ENCODE data around the gene CTNND2.

The CTNND2 gene

GRCh38 chr5:11524188-11524587, 380.1 kb downstream of the CTNND2 start:
- H3K4me1 Mint-ChIP-seq = no peaks in the 10 kb centered on the region
- DNase-seq (no peak), ATAC-seq (no peak)
- H3K9me3 Mint-ChIP-seq = no peaks in the 10 kb centered on the region
- H3K27ac Mint-ChIP-seq = no peak overlapping the region
- no peak overlapping the region for H3K4me3 Mint-ChIP-seq
- no peaks in the 10 kb centered on the region for H3K27me3 Mint-ChIP-seq

DNA sequence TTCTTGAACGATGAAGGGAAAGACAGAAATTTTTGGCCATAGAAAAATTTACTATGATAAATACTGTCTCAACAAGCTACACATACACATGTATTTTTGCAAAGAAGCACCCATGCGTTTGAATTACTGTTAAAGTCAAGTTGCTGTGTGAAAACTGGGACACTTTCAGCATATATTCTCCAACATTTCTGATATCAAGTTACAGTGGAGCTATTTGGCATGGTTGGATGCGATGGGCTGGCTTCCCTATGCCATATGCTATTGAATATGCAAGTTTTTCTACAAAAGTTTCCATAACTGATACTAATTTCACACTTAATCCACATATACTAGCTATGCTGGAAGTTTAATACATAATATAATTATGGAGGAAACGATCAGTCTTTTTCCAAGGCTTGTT, 381.4 kb downstream of the CTNND2 start:
- no peaks in the 10 kb centered on the region for H3K4me1 Mint-ChIP-seq
- DNase-seq (no peak), ATAC-seq (no peak)
- H3K27ac Mint-ChIP-seq = no peak overlapping the region
- no peak overlapping the region for H3K4me3 Mint-ChIP-seq
- H3K9me3 Mint-ChIP-seq = no peaks in the 10 kb centered on the region
- no peaks in the 10 kb centered on the region for H3K27me3 Mint-ChIP-seq

- H3K4me1 Mint-ChIP-seq = no peaks in the 10 kb centered on the region
- DNase-seq (no peak), ATAC-seq (no peak)
- no peak overlapping the region for H3K4me3 Mint-ChIP-seq
- H3K27ac Mint-ChIP-seq = no peak overlapping the region
- no peaks in the 10 kb centered on the region for H3K27me3 Mint-ChIP-seq
- no peaks in the 10 kb centered on the region for H3K9me3 Mint-ChIP-seq
Measured at GRCh38 chr5:11520241-11520930, 383.9 kb downstream of the CTNND2 start.

DNA sequence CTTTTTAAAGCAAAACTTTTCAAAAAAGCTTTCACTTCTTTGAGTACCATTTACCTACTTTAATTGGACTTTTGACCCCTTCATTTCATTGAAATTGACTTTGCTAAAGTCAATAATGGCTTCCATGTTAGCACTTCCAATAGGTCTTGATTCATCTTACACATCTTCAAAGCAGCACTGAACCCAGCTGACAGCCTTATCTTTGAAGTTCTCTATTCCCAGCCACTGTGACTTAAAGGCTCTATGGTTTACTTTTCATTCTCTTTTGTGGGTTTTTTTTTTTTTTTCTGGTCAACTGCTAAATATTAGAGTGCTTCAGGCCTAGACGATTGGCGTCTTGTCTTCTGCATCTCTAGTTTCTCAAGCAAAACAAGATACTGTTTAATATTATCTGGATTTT, 385.0 kb downstream of the CTNND2 start:
- H3K9me3 Mint-ChIP-seq = no peaks in the 10 kb centered on the region
- DNase-seq (no peak), ATAC-seq (no peak)
- H3K4me3 Mint-ChIP-seq = no peak overlapping the region
- H3K27me3 Mint-ChIP-seq = no peaks in the 10 kb centered on the region
- no peaks in the 10 kb centered on the region for H3K4me1 Mint-ChIP-seq
- no peak overlapping the region for H3K27ac Mint-ChIP-seq

- no peaks in the 10 kb centered on the region for H3K9me3 Mint-ChIP-seq
- no peak overlapping the region for H3K4me3 Mint-ChIP-seq
- no peak overlapping the region for H3K27ac Mint-ChIP-seq
- DNase-seq (no peak), ATAC-seq (no peak)
- no peaks in the 10 kb centered on the region for H3K4me1 Mint-ChIP-seq
- no peaks in the 10 kb centered on the region for H3K27me3 Mint-ChIP-seq
Measured at GRCh38 chr5:11518676-11519075, 385.6 kb downstream of the CTNND2 start.

DNA sequence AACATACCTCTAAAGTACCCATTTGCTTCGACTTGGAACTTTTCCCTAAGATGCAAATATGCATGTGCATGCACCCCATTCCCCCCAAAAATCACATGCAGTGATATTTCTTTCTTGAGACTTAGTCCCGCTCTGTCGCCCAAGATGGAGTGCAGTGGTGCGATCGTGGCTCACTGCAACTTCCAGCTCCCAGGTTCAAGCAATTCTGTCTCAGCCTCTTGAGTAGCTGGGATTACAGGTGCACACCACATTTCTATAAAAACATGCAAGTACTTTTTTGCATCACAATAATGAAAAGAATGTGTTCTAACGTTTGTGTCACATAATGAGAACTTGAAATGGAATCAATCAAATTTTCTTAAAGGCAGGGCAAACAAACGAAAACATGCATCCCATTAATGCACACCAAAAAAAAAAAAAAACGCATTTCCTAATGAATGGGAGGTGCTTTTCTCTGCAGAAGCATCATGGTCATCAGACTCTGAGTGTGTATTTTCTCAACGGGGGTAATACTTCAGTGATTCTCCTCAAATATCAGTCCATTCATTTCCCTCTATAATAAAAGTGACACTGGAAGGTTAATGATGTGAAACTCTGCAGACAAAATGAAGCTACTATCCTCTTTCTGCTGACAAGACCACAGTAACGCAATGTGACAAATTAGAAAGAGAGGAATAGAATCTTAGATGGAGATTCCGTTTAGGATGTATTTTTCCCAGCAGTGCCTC, 389.4 kb downstream of the CTNND2 start:
- H3K27ac Mint-ChIP-seq = no peak overlapping the region
- H3K9me3 Mint-ChIP-seq = no peaks in the 10 kb centered on the region
- H3K4me1 Mint-ChIP-seq = no peaks in the 10 kb centered on the region
- DNase-seq (no peak), ATAC-seq (no peak)
- no peaks in the 10 kb centered on the region for H3K27me3 Mint-ChIP-seq
- no peak overlapping the region for H3K4me3 Mint-ChIP-seq

GRCh38 chr5:11511878-11512277, 392.4 kb downstream of the CTNND2 start:
- Mint-ChIP-seq H3K4me3 (no peak overlapping the region), H3K27me3 (no peaks in the 10 kb centered on the region), H3K9me3 (no peaks in the 10 kb centered on the region), H3K4me1 (no peaks in the 10 kb centered on the region), H3K27ac (no peak overlapping the region)
- ATAC-seq (no peak), DNase-seq (no peak)

- ATAC-seq (no peak), DNase-seq (no peak)
- Mint-ChIP-seq H3K4me1 (no peaks in the 10 kb centered on the region), H3K27ac (no peak overlapping the region), H3K4me3 (no peak overlapping the region), H3K9me3 (peaks cover 0 to 3% of the 10 kb centered on the region in 2 donors), H3K27me3 (no peaks in the 10 kb centered on the region)
Measured at GRCh38 chr5:11510889-11511288, 393.4 kb downstream of the CTNND2 start.

DNA sequence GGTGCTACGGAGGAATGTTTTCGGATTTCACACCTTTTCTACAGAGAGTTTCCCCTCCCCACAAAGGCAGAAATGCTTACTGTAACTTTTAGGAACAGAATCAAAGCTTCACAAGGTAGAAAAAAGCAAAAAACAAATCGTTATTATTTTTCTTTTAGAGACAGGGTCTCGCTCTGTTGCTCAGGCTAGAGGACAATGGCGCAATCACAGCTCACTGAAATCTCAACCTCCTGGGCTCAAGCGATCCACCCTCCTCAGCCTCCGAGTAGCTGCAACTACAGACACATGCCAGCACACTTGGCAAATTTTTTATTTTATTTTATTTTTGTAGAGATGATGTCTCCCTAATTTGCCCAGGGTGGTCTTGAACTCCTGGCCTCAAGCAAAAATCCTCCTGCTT, 394.5 kb downstream of the CTNND2 start:
- DNase-seq = no peak
- Mint-ChIP-seq H3K9me3 (peaks cover 0 to 8% of the 10 kb centered on the region in 2 donors), H3K4me1 (no peaks in the 10 kb centered on the region), H3K27ac (no peak overlapping the region), H3K4me3 (no peak overlapping the region), H3K27me3 (no peaks in the 10 kb centered on the region)
- no peak for ATAC-seq

DNA sequence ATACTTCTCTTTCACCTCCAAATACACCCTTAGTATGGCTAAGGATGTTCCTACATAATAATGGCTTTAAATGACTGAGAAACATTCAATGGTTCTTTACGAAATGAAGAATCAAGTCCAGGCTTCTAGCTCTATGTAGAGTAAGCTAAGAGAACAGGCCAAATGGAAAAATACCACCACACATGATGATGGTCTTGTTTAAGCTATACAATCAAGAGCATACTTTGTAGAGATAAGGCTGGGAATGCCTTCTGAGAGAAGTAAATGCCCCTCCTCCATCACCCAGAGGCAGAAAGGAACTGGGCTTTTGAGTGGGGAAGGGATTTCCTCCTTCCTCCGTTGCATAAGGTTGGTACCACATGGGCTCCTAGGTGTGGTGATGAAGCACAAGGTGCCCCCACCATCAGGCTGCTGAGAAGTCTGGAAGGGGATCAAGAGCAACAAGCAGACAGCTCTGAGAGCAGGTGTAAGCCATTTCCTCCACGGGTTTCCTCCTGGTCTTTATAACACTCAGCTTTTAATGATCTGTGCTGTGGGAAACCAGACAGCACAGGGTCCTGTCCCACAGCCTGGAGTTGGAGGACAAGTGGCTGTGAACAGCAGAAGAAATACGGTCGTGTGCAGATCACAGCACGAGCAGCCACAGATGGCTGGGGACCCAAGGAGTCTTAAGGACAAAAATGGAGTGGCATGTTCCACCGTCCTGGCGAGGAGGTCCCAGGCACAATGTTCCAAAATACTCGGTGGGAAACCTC, 396.9 kb downstream of the CTNND2 start:
- H3K4me1 Mint-ChIP-seq = no peaks in the 10 kb centered on the region
- no peak overlapping the region for H3K4me3 Mint-ChIP-seq
- no peak overlapping the region for H3K27ac Mint-ChIP-seq
- no peaks in the 10 kb centered on the region for H3K27me3 Mint-ChIP-seq
- ATAC-seq = no peak
- peaks cover 0 to 8% of the 10 kb centered on the region in 2 donors for H3K9me3 Mint-ChIP-seq
- no peak for DNase-seq

DNA sequence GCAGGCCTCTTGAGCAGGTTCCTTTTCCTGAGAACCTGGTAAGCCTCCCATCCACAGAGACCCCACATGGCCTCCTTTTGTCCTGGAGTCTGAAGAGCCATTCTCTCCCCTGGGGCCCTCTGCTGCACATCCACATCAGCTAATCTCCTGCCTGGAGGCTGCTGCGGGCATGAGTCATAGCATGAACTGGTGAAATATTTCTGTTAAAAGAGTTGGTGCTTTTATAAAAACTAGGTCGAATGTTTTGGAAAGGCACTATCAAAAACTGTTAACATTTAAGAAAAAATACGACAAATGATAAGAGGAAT, 399.4 kb downstream of the CTNND2 start:
- ATAC-seq (no peak), DNase-seq (no peak)
- Mint-ChIP-seq H3K9me3 (peaks cover 0 to 8% of the 10 kb centered on the region in 2 donors), H3K4me3 (no peak overlapping the region), H3K27ac (no peak overlapping the region), H3K27me3 (no peaks in the 10 kb centered on the region), H3K4me1 (no peaks in the 10 kb centered on the region)

DNA sequence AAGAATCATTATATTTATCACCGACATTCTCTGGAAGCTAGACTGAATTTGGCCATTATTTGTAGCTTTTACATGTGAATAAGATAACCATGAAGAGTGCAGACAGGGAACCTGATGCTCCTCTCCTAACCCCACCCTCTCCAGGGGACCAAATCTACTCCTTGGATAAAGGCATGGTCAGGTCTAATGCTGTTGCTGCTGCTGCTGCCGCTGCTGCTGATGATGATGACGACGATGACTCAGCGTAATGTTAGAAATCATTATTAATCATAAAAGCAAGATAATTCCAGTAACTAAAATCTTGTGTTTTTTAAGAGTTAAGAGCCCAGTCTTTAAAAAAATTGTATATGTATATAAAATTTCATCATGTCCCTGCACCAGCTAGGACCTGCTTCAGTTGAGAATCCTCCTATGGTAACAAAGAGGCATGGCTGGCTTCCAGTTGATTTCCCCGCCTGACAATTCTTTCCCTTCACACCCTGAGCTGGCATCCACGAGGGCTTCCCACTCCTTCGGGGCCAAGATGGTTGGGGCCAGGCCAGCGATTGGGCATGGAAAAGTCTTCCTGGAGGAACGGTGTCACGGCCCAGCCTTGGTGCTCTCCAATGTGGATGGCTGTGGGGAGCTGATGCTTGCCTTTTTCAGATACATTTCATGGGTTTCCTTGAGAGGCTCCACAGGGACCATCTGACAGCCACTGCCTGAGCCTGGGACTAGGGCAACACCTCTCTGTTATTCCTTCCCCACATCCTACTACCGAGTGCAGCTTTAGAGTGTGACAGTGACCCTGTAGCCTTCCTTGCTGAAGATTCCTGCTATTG, 400.0 kb downstream of the CTNND2 start:
- Mint-ChIP-seq H3K27me3 (no peaks in the 10 kb centered on the region), H3K4me1 (no peaks in the 10 kb centered on the region), H3K4me3 (no peak overlapping the region), H3K9me3 (peaks cover 0 to 8% of the 10 kb centered on the region in 2 donors), H3K27ac (no peak overlapping the region)
- DNase-seq (no peak), ATAC-seq (no peak)

DNA sequence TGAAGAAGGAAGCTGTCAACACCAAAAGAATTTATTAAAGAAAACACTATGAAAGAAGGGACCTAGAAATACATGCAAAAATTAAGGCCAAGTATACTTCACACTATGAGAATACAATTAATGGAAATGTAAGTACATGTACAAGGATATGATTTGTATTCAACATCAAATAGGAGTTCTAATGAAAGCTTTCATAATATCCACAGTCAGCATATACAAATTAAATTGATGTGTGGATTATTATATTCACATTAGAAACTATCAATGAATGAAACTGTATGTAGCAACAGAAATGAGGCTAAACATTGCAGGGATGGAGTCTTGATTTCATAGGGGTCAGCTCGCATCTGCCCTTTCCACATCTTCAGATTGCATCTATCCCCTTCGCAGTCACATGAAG, 401.5 kb downstream of the CTNND2 start:
- no peak overlapping the region for H3K4me3 Mint-ChIP-seq
- DNase-seq (no peak), ATAC-seq (no peak)
- H3K27ac Mint-ChIP-seq = no peak overlapping the region
- H3K27me3 Mint-ChIP-seq = no peaks in the 10 kb centered on the region
- H3K9me3 Mint-ChIP-seq = peaks cover 0 to 8% of the 10 kb centered on the region in 2 donors
- no peaks in the 10 kb centered on the region for H3K4me1 Mint-ChIP-seq

DNA sequence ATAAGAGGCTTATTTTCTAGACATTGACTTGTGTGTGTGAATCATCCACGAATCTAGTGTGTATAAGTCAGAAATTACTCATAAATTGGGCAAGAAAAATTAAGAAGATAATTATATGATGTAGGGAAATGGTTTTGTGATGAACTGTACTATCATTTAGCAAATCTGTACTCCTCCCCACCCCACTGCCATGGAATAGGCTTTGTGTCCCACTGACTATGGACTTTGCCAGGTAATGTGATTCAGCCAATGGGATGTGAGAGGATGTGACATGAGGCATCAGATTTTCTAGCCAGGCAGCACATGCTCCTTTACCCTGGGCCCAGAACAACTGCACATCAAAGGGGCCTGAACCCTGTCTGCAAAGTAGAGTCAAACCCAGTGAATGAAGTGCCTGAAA, 406.6 kb downstream of the CTNND2 start:
- no peak overlapping the region for H3K4me3 Mint-ChIP-seq
- DNase-seq (no peak), ATAC-seq (no peak)
- no peaks in the 10 kb centered on the region for H3K9me3 Mint-ChIP-seq
- no peaks in the 10 kb centered on the region for H3K27me3 Mint-ChIP-seq
- H3K27ac Mint-ChIP-seq = no peak overlapping the region
- H3K4me1 Mint-ChIP-seq = no peaks in the 10 kb centered on the region

DNA sequence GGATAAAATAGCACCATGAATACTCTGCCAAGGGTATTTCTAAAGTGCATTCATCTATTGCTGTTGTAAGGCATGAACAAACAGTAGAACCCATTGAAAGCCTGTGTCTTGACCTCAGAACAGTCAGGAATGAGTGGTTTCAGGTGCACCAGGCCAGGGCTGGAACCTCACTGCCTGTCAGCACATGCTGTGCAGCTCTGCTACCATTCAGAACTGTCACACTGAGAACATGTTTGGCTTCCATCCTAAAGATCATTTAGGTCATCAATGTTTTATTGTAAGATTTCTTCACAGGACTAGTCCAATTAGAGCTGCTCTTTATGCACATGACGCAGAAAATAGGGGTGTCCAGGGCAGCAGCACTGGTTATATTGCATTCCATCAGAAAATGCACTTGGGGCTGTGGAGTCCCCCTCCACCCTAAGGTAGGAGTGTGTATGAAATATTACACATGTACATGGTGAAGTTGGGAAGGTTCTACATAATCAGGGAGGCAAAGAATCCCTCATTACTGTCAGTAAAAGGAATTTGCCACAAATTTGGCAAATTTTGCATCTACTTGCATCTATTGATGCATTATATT, 408.0 kb downstream of the CTNND2 start:
- DNase-seq (no peak), ATAC-seq (no peak)
- H3K9me3 Mint-ChIP-seq = no peaks in the 10 kb centered on the region
- H3K4me1 Mint-ChIP-seq = no peaks in the 10 kb centered on the region
- no peak overlapping the region for H3K4me3 Mint-ChIP-seq
- H3K27ac Mint-ChIP-seq = no peak overlapping the region
- H3K27me3 Mint-ChIP-seq = no peaks in the 10 kb centered on the region

All from stimulated activated naive CD8-positive, alpha-beta T cell treated with anti-CD3 and anti-CD28 coated beads, Interleukin-15, amount 100 ng/mL, for 72 hours (primary cell).